Neural cell (in vitro differentiated cells): ENCODE results near the gene SETD6. TPM values are rescaled to one million over a fixed set of nuclear protein-coding genes. Genes with fewer than 3 reads are reported as not detected.

Experiments used
- H2AFZ ChIP-seq: fragments of 200-600, 300-800 bp; sonication (generic), shearing (Covaris generic); 2 replicates; pipeline ENCODE4 v1.6.0; 2014; ENCODE audit warnings: low read depth, mild to moderate bottlenecking, antibody characterized with exemption, low read length, moderate library complexity
- H3F3A ChIP-seq: fragments of 200-600 bp; shearing (Covaris generic); 2 replicates; pipeline ENCODE4 v1.6.1; 2016; ENCODE audit warnings: mild to moderate bottlenecking, moderate library complexity, mixed read lengths, antibody characterized with exemption, low read length; ENCODE audit not compliant: insufficient read depth, poor library complexity, severe bottlenecking
- H3K27ac ChIP-seq: fragments of 200-600, 300-800 bp; sonication (generic), shearing (Covaris generic); 2 replicates; pipeline ENCODE4 v1.5.1; 2014; ENCODE audit warnings: mild to moderate bottlenecking, low read length, moderate library complexity
- H3K27me3 ChIP-seq: fragments of 300-800, 200-600 bp; sonication (generic), shearing (Covaris generic); 2 replicates; pipeline ENCODE4 v1.6.0; 2014; ENCODE audit warnings: mild to moderate bottlenecking, low read depth, low read length, moderate library complexity; ENCODE audit not compliant: insufficient read depth
- H3K36me3 ChIP-seq: fragments of 300-800, 200-600 bp; sonication (generic), shearing (Covaris generic); 2 replicates; pipeline ENCODE4 v1.5.1; 2014; ENCODE audit warnings: mild to moderate bottlenecking, antibody characterized with exemption, low read length, moderate library complexity; ENCODE audit not compliant: insufficient read depth
- H3K4me2 ChIP-seq: fragments of 300-800, 200-600 bp; sonication (generic), shearing (Covaris generic); 2 replicates; pipeline ENCODE4 v1.6.0; 2014; ENCODE audit warnings: mild to moderate bottlenecking, low read length
- H3K4me3 ChIP-seq: fragments of 300-800, 200-600 bp; sonication (generic), shearing (Covaris generic); 2 replicates; pipeline ENCODE4 v1.5.1; 2014; ENCODE audit warnings: mild to moderate bottlenecking, low read length, moderate library complexity
- H3K79me2 ChIP-seq: fragments of 200-600 bp; shearing (Covaris generic); replicated peaks from 2 replicates; pipeline ENCODE4 v1.6.0; 2014; ENCODE audit warnings: mild to moderate bottlenecking, low read length, moderate library complexity; ENCODE audit not compliant: insufficient read depth
- H3K9ac ChIP-seq: fragments of 300-800, 200-600 bp; sonication (generic), shearing (Covaris generic); 2 replicates; pipeline ENCODE4 v1.6.1; 2016; ENCODE audit warnings: mild to moderate bottlenecking, low read length, mixed read lengths
- H3K9me2 ChIP-seq: fragments of 200-600 bp; shearing (Covaris generic); 2 replicates; pipeline ENCODE4 v1.6.1; 2016; ENCODE audit warnings: mild to moderate bottlenecking, low read length, mixed read lengths; ENCODE audit not compliant: insufficient read depth
- H3K9me3 ChIP-seq: fragments of 200-600, 300-800 bp; sonication (generic), shearing (Covaris generic); 2 replicates; pipeline ENCODE4 v1.6.1; 2016; ENCODE audit warnings: mild to moderate bottlenecking, mixed run types, low read length, moderate library complexity, mixed read lengths
- H4K20me1 ChIP-seq: fragments of 200-600 bp; shearing (Covaris generic); 2 replicates; pipeline ENCODE4 v1.6.1; 2016; ENCODE audit warnings: mild to moderate bottlenecking, mixed run types; ENCODE audit not compliant: insufficient read depth
- EP300 ChIP-seq: fragments of 450-650 bp; conservative IDR thresholded peaks from 2 replicates; pipeline ENCODE4 v1.6.1; 2014; ENCODE audit warnings: antibody characterized with exemption, mild to moderate bottlenecking, moderate library complexity; ENCODE audit not compliant: poor library complexity, severe bottlenecking
- EZH2 ChIP-seq: fragments of 200-600, 300-800 bp; shearing (Covaris generic), sonication (generic); IDR thresholded peaks from 2 replicates; pipeline ENCODE4 v1.6.1; 2014; ENCODE audit warnings: antibody characterized with exemption, low read length, borderline replicate concordance, mild to moderate bottlenecking; ENCODE audit not compliant: insufficient read depth, poor library complexity, severe bottlenecking
- TAF1 ChIP-seq: IDR thresholded peaks from 2 replicates; pipeline ENCODE4 v1.6.1; 2012; ENCODE audit warnings: low read depth
- polyA plus RNA-seq: library from polyadenylated mRNA; depleted of rRNA; stranded (reverse); fragments of >200 nt; gene quantifications from 2 replicates; pipeline ENCODE4 v1.2.3, GENCODE V29; 2014
- TF ChIP-seq, protein P1 (sequence below): IDR thresholded peaks from 2 replicates; pipeline ENCODE4 v1.6.1; 2012; ENCODE audit warnings: borderline replicate concordance
- TF ChIP-seq, protein P2 (sequence below): fragments of 450-650 bp; IDR thresholded peaks from 2 replicates; pipeline ENCODE4 v1.5.1; 2014; ENCODE audit warnings: antibody characterized with exemption, mild to moderate bottlenecking, moderate library complexity; ENCODE audit not compliant: poor library complexity, severe bottlenecking

SETD6 gene
- polyA plus RNA-seq, 1 donor from 2014 or later, result 61.2 TPM

DNA sequence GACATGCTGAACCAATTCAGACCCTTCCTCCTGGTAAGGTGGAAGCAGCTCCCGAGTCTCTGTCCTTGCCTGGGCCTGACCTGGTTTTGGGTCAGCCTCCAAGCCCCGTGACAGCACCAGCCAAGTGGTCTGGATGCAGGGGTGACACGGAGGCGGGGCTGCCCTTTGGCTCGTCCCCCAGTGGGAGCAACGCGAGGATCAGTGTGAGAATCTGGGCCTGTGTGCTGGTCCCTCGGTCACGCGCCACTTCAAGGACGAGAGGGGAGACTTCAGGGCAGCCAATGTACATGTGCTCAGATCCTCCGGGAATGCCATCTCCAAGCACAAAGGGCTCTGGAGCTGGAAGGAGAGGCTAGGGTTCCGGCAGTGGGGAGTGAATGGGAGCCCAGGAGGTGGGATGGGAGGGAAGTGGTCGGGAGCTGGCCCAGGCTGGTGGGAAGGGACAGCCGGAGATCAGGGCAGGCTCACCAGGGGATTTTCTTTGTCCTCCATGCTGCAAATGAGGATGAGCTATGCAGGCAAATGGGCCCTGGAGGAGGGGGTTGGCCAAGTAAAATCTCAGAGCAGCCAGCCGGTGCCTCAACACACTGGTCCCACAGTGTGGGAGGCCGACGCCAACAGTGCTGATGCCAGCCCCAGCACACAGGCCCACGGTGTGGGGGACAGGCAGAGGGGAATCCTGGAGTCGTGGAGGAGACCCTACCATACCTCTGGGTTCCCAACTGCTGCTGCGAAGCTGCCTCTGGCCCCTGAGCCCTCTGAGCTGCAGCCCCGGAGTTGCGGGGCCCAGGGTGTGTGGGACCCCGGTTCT lies 19.6 kb upstream of the SETD6 start:
- no peaks in the 10 kb centered on the region for H4K20me1 ChIP-seq
- no peaks in the 10 kb centered on the region for H3K9me3 ChIP-seq
- H3K36me3 ChIP-seq, result no peaks in the 10 kb centered on the region
- H3K27me3 ChIP-seq, result no peaks in the 10 kb centered on the region
- no peaks in the 10 kb centered on the region for H3K9me2 ChIP-seq
- H3K4me3 ChIP-seq, result peak overlapping the region; percentile 59
- peaks cover 25% of the 10 kb centered on the region for H3F3A ChIP-seq
- H2AFZ ChIP-seq, result peak overlapping the region; percentile 6
- peak overlapping the region; percentile 90 for H3K9ac ChIP-seq
- peak overlapping the region; percentile 100 for H3K27ac ChIP-seq
- peaks cover 16% of the 10 kb centered on the region for H3K79me2 ChIP-seq
- TF ChIP-seq, protein P1, sequence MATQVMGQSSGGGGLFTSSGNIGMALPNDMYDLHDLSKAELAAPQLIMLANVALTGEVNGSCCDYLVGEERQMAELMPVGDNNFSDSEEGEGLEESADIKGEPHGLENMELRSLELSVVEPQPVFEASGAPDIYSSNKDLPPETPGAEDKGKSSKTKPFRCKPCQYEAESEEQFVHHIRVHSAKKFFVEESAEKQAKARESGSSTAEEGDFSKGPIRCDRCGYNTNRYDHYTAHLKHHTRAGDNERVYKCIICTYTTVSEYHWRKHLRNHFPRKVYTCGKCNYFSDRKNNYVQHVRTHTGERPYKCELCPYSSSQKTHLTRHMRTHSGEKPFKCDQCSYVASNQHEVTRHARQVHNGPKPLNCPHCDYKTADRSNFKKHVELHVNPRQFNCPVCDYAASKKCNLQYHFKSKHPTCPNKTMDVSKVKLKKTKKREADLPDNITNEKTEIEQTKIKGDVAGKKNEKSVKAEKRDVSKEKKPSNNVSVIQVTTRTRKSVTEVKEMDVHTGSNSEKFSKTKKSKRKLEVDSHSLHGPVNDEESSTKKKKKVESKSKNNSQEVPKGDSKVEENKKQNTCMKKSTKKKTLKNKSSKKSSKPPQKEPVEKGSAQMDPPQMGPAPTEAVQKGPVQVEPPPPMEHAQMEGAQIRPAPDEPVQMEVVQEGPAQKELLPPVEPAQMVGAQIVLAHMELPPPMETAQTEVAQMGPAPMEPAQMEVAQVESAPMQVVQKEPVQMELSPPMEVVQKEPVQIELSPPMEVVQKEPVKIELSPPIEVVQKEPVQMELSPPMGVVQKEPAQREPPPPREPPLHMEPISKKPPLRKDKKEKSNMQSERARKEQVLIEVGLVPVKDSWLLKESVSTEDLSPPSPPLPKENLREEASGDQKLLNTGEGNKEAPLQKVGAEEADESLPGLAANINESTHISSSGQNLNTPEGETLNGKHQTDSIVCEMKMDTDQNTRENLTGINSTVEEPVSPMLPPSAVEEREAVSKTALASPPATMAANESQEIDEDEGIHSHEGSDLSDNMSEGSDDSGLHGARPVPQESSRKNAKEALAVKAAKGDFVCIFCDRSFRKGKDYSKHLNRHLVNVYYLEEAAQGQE, result peak; percentile 31
- no peak for TF ChIP-seq EZH2
- peak overlapping the region; percentile 36 for H3K4me2 ChIP-seq

DNA sequence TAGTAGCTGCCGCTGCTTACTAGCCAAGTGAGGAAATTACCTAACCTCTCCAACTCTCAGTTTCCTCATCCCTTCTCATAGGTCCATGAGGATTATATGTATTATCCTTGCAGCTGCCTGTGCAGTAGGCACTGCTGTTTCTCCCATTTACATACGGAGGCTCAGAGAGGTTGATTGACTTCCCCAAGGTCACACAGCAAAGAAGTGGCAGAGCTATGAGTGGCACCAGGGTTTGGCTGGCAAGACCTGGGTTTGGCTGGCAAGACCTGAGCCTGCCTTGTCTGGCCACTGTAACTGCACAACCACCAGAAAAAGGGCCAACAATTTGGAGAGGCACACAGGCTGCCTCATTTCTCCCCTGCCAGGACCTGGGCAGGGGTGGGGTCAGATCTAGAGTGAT lies 17.8 kb upstream of the SETD6 start:
- Histone ChIP-seq H3K9me2 (no peaks in the 10 kb centered on the region), H3K27ac (peak overlapping the region; percentile 100), H3K36me3 (no peaks in the 10 kb centered on the region), H3K9me3 (no peaks in the 10 kb centered on the region), H3K79me2 (peaks cover 34% of the 10 kb centered on the region), H3F3A (peaks cover 25% of the 10 kb centered on the region), H3K4me2 (no peak overlapping the region), H3K9ac (peak overlapping the region; percentile 90), H3K4me3 (no peak overlapping the region), H2AFZ (no peak overlapping the region), H4K20me1 (peaks cover 4% of the 10 kb centered on the region), H3K27me3 (no peaks in the 10 kb centered on the region)
- TF ChIP-seq, protein P1, result no peak
- TF ChIP-seq TAF1 (no peak), EP300 (no peak)
- TF ChIP-seq, protein P2, sequence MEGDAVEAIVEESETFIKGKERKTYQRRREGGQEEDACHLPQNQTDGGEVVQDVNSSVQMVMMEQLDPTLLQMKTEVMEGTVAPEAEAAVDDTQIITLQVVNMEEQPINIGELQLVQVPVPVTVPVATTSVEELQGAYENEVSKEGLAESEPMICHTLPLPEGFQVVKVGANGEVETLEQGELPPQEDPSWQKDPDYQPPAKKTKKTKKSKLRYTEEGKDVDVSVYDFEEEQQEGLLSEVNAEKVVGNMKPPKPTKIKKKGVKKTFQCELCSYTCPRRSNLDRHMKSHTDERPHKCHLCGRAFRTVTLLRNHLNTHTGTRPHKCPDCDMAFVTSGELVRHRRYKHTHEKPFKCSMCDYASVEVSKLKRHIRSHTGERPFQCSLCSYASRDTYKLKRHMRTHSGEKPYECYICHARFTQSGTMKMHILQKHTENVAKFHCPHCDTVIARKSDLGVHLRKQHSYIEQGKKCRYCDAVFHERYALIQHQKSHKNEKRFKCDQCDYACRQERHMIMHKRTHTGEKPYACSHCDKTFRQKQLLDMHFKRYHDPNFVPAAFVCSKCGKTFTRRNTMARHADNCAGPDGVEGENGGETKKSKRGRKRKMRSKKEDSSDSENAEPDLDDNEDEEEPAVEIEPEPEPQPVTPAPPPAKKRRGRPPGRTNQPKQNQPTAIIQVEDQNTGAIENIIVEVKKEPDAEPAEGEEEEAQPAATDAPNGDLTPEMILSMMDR, result no peak
